GM21423 (cell line): ENCODE results near the gene CBX6.
A peak's percentile ranks its signal among the peaks of the same experiment; 100 is the strongest.

Experiments
- ATAC-seq: cut with Tn5 transposase; IDR thresholded peaks from one replicate; pipeline ENCODE4 v1.9.1; 2021; ENCODE audit warnings: mild to moderate bottlenecking, moderate library complexity; ENCODE audit not compliant: unreplicated experiment

The CBX6 gene

GRCh38 chr22:38873469-38874411 lies 1.7 kb upstream of the CBX6 start:
- no peak for ATAC-seq

- no peak for ATAC-seq
These were observed 824 bp upstream of the CBX6 start for GRCh38 chr22:38872831-38873248.

DNA sequence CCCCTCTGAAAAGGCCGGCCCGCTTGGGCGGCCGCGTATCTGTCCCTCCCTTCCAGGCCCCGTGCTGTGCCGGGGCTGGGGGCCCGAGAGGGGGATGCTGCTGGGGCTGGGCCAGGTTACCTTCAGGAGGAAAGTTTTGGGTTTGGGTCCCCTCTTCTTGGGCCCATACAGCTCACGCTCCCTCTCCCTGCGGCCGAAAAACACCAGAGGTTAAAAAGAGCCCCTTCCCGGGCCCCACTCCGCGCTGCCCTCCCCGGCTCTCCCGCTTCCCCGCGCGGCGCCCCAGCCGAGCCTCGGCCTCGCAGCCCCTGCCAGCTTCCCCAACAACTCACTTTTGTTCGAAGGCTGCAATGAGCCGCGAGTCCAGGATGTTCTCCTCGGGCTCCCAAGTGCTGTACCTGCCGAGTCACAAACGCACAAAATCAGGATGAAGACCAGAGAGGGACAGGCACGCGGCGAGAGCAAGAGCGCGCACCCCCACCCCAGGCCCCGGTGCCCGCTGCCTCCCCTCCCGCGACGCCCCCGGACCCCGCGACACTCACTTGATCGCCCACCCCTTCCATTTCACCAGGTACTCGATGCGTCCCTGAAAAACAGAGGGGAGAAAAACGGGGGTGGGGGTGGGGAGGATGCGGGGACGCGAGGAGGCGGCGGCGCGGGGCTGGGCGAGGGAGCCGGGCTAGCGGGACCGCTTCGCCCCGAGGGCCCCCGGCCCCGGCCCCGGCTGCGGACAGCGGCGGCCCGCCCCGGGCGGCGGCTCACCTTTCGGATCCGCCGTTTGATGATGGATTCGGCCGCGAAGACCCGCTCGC lies 450 bp downstream of the CBX6 start:
- ATAC-seq: peak; percentile 15

DNA sequence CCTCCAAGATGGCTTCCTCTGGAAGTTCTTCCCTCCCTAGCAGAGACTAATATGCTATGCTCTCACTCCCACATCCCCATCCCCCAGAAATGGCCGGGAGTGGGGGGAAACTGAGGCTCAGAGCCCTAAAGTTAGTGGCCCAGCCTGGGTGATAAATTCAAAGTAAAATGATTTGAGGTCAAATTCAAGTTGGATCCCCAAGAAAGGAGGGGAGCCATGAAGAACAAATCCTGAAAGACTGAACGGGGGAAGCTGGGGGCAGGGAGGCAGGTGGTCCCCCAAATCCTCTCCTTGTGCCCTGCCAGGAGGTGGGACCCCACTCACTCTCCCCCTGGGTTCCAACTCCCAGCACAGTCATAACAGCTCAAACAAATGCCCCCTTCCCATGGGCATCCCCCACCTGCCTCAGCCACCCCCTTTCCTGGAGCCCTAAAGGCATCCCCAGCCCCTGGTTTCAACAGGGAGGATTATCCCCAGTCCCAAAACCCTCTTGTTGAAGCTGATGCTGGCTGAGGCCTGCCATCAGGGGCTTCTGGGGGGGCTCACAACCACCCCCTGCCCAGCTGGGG lies 1.1 kb downstream of the CBX6 start:
- ATAC-seq: no peak

DNA sequence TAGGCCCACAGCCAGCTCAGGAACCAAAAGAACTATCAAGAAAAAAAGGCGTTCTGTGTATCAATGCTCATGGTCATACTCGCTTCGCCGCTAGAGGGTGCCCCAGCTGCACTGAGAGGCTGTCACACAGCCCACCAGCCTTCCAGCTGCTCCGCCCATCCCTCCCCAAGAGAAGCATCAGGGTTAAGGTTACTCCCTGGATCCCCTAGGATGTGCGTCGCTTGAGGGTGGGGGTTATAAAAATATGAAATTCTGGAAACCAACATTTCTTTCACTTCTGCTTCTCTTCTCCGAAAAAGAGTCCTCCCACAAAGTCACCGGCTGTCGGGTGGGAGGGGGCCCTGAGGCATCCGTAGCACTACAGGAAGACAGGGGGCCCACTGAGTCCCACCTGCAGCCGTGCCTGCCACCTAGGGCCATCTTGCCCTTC lies 1.7 kb downstream of the CBX6 start:
- peak; percentile 24 for ATAC-seq

GRCh38 chr22:38869663-38870062 lies 2.4 kb downstream of the CBX6 start:
- no peak for ATAC-seq

DNA sequence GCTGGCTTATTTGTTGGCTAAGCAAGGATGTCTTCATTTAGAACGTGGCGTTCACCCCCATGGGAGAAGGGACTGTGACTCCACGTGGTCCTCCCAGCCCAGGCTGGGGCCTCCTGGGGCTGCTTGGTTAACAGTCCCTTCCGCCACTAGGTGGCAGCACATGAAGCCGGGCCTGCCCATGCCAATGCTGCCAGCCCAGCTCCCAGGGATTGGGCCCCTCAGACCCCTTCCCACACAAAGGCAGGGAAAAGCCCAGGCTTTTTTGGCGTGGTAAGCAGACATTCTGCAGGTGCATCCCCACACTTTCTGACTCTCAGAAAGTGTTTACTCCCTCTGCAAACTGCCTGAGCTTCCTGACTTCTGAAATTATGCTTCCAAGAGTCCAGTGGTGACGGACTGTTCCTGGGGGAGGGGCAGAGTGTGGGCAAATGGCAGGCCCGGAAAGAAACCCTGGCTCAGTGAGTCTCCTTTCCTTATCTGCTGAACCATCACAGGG lies 3.1 kb downstream of the CBX6 start:
- no peak for ATAC-seq

DNA sequence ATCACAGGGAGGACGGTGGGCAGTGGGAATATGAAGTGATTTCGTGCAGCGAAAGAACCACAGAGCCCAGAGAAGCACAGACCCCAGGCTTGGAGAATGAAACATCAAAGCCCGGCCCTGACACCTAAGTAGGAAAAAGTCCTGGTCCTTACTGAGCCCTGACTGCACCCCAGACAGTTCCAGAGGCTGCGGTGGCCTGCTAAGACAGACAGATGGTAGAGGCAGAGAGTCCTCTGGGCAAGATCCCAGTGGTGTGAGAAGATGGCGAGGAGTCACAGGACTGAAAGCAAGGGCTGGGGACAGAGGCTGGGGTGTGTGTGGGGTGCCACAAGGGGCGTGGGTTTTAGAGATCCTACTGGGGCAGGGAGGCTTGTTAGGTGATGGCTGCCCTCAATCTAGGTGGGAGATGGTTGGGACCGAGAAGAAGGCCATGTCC lies 3.7 kb downstream of the CBX6 start:
- ATAC-seq: no peak

DNA sequence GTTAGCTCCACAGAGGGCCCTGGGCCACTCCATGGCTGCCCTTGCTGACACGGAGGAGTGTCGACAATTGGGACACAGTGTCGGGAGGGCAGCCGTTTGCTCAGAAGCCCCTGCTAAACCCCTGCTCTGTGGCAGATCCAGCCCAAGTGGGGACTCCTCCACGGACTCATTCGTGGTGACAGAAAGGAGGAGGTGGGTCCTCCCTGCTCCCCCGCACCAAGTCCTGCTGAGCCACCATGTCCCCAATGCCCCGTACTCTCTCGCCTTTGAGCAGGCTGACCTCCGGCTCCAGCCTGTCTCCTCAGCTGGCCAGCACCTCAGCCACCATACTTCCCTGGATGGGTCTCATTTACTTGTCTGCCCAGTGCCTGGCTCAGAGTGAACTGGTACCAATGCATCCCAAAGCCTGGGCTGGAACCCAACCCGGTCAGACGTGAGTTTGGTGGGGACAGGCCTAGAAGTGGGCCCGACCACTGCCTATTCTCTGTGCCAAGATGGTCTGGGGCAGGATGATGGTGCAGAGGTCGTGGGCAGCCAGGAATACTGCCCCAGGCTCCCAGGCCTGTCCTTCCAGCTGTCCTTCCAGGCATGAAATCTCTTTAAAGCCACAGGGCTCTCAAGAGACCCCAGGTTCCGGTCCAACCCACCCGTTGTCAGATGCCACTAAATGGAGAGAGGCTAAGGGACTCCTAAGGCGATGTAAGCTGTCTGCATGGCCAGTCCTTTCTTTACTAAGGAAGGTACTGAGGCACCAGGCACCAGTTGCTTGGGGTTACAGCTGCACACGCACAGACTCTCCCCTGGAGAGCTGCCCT lies 4.3 kb downstream of the CBX6 start:
- no peak for ATAC-seq

- no peak for ATAC-seq
These were observed 4.9 kb downstream of the CBX6 start for GRCh38 chr22:38867124-38867455.

DNA sequence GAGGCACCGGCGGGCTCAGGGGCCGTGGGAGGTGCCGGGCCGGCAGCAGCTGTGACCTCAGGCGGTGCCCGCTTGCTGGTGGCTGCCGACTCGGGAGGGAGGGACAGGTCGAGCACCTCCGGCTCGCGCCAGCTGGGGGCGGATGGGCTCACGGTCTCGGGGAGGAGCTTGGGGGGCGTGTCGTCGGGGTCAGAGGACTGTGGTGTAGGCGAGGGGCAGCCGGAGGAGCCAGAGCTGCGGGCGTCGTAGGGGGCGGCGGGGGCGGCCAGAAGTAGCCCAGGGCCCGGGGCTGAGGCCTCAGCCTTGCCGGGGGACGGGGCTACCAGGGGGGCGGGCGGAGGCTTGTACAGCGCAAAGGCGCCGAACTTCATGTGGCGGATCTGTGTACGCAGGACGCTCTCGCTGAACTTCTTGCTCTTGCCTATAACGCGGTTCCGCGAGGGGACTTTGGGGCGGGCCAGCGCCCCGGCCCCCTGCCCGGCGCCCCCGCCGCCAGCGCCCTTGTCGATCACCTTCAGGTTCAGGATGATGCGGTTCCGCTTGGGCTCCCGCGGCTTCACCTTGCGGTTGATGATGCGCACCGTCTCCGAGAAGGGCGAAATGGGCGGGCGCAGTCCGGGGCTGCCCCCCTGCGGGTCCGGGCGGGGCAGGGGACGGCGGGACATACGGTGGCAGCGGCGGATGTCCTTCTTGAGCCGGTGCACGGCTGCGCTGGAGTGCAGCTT lies 5.5 kb downstream of the CBX6 start:
- no peak for ATAC-seq

- no peak for ATAC-seq
These were observed 6.0 kb downstream of the CBX6 start for GRCh38 chr22:38866024-38866398.

GRCh38 chr22:38865201-38866023 lies 6.6 kb downstream of the CBX6 start:
- no peak for ATAC-seq

DNA sequence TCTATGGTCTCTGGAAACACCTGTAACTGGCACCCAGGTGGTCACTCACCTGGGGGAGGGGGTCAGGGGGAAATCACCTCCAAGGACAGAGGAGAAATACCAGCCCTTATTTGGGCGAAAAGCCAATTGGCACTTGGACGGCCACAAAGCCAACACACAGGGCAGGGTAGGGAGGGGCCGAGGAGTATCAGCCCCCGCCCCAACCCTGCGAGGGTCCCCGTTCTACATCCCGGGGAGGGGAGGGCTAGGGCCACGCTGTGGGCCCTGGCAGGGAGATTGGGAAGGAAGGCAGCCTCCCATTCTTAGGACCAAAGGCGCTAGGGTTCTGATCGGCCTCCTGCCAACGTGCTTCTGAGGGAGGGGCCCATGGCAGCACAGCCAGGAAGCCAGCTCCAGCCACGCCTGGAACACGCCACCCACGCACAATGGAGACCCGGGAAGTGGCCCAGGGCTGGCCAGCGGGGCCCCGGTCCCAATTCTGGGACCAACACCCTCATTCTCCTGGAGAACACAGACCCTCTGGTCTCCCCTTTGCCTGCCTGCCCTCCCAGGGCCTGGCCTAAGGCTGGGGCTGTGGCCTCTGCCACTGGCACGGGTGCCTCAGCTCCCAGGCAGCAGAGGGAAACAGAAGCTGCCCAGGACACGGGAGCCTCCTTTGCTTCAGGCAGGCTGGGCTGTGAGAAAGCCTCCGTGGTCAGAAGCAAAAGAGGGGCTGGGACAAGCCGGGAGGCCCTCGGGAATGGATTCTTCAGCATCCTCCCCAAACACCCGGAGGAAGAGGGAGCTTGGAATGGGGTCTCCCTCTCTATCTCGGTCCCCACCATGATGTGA lies 7.4 kb downstream of the CBX6 start:
- no peak for ATAC-seq

GRCh38 chr22:38863531-38864131 lies 8.4 kb downstream of the CBX6 start:
- no peak for ATAC-seq

DNA sequence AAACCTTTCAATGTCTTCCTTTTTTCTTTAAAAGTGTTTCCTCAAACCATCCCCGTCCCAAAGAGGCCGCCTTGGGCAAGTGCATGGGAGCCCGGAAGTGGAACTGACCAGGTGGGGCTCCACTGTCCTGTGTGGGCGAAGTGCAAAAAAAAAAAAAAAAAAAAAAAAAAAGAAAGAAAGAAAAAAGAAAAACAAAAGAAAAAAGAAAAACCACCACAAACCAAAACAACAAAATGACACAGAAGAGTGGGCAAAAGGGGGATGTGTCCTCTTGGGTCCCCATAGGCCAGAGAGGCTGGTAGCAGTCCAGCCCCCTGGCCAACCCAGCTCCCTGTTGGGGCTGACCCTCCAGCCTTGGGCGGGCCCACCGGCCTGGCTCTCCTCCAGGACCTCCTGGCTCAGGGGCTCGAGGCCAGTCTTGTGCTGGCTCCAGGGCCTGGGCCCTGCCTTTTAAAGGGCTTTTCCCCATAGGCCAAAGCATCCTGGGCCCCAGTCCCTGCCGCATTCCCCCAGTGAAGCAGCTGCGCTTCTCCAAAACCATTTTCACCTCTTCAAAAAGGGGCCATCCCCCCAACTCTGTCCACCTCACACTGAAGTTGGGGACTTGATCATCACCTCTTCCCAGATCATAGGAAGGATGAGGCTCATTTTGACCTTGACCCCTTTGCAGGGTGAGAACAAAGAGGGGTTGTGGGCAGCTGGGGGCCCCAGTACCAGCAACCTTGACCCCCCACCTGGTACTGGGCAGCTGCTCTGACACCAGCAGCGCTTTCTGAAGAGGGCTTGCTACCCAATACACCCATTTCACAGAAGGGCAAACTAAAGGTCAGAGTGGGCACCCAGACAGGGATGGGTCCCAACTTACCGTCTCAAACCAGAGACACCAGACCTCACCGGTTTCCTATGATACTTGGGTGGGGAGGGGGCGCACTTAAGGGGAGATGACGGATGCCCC lies 9.4 kb downstream of the CBX6 start:
- ATAC-seq: no peak

GRCh38 chr22:38861927-38862326 lies 10.1 kb downstream of the CBX6 start:
- no peak for ATAC-seq
